GM19238 (cell line): ENCODE measurements around the gene ZNF787.
"Not testable (repeated sequence)": the region's sequence is repeated elsewhere in the genome, so short reads cannot be mapped to it uniquely, and the experiment has no call there.

Source experiments
- DNase-seq: peaks from one replicate; pipeline ENCODE4 v3.0.0; 2011; ENCODE audit warnings: low spot score; ENCODE audit not compliant: insufficient read length

ZNF787 gene

DNA sequence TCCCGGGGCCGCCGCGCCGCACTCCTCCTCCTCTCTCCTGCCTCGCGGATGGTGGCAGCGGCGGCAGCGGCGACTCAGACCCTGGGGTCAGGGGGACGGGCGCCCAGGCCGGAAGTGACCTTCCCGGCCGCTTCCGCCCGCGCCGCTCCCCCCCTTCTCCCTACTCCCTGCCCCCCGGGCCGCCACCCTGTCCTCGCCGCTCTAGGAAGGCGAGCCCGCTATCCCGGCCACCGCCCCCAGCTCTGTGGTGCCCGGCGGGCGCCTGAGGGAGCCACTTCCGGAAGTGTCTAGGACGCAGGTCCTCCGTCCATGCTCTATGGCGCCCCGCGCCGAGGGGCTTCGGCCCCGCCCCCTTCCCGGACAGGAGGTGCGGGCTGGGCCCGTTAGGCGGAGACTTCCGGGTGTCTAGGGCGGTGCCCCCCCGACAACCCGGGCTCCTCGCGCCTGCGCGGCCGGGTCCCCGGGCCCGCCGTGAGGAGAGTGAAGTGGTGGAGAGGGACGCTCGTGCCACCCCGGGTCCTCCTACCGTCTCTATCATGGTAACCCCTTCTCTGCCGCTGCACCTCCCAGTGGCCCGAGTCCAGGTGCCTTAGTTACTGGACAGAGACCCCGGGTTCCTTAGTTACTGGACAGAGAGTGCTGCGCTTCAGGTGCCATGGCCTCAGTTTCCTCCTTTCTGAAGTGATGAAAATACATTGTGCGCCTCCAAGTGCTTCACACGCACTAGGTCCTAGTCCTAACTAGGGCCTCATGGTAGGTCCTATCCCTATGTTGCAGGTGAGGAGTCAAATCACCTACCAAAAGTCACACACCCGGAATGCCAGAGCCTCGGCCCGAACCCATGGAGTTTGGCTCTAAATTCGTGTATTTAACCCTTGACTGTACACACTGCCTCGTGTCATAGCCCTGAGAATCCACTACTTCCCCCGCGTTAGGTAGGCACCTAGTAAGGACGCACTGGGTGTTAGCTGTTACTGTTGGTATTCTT is at the start of gene ZNF787:
Gene ZNF787, minus strand, starts transcription at position 116 of the 988 bp plus-strand sequence. CDS start 18,078 bp downstream, outside the sequence.
- peak; percentile 99 for DNase-seq

DNA sequence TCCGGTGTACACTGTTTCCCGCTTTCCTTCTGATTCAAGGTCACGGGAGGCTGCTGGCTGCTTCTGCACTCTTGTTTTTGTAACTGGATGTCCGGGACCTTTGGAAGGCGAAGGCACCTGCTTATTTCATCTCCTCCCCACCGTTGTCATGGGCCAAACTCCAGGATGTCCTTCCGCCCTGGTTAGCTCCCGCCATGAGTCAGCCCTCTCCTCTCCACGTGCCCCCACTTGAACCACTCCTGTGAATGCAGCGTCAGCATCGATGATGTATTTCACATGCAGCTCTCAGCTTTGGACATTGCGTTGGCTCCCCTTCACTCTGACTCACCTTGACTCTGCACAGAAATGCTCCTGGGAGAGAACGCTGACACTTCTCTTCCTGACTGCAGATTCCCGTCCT is 49.2 kb upstream of the ZNF787 start:
- DNase-seq = no peak

DNA sequence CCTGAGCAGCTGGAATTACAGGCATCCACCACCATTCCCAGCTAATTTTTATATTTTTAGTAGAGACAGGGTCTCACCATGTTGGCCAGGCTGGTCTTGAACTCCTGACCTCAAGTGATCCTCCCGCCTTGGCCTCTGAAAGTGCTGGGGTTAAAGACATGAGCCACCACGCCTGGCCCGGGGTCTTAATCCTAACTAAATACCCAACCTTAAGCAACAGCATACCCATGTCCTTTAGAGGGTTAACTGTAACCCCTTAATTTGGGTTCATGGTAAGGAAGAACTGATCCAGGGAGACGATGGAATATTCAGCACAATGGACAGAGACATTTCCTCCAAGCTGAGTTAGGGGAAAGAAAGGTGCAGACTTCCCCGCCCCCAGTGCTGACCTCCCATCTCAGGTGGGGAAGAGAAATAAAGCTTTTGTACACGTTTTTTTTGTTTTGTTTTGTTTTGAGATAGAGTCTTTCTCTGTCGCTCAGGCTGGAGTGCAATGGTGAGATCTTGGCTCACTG is 46.0 kb upstream of the ZNF787 start:
- DNase-seq = no peak

DNA sequence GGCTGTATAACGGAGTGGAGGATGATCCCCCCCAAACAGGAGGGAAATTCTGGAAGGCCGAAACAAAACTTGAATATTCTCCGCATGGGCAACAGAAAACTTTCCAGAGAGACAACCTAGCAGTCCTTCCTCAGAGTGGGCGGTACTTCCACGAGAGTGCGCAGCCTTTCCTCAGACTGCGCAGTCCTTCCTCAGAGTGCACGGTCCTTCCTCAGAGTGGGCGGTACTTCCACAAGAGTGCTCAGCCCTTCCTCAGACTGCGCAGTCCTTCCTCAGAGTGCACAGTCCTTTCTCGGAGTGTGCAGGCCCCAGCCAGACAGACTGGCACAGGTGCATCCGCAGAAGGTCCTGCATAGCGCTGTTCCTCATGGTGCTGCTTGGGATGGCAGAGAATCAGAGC is 42.0 kb upstream of the ZNF787 start:
- no peak for DNase-seq

DNA sequence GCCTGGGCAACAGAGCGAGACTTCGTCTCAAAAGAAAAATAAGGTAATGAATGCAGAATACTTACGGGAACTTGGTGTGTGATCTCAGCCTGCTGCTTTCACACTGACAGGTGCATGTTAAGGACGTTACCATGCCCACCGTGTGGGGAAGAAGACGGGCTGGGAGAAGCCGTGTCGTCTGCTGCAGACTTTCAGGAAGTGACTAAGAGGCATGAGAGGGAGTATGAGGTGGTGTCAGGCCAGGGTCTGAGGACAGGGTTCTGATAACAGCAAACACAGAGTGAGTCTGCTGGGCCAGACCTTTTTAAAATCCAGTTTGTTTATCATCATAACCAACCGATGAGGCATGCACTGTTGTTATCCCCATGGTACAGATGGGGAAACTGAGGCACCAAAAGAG is 41.2 kb upstream of the ZNF787 start:
- DNase-seq = no peak

DNA sequence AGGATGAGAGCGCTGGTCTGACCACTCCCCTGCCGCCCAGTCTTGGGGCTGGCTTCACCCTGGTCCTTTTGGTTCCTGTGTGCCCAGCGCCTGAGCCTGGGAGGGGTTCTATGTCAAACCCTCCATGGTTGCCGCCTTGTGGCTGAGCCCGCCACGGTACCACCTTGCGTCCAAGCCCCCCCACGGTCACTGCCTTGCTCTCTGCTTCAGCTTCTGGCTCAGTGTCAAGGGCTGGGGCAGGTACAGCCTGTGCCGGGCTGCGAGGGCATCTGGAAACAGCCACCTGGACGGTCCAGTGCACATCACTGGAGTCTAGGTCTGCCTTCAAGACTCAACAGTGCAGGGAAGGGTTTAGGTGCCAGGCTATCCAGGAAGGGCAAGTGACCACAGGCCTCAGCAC is 40.4 kb upstream of the ZNF787 start:
- DNase-seq = no peak

DNA sequence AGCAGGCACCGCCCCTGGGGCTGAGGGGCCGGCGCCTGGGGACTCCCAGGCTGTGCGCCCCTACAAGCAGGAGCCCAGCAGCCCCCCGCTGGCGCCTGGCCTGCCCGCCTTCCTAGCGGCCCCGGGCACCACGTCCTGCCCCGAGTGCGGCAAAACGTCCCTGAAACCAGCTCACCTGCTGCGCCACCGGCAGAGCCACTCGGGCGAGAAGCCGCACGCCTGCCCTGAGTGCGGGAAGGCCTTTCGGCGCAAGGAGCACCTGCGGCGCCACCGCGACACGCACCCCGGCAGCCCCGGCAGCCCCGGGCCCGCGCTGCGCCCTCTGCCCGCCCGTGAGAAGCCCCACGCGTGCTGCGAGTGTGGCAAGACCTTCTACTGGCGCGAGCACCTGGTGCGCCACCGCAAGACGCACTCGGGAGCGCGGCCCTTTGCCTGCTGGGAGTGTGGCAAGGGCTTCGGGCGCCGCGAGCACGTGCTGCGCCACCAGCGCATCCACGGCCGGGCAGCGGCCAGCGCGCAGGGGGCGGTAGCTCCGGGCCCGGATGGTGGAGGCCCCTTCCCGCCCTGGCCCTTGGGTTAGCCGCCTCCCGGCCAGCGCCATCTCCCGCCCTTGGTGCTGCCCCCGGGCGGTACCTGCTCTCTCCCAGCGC is 38.7 kb upstream of the ZNF787 start:
- DNase-seq = no peak

DNA sequence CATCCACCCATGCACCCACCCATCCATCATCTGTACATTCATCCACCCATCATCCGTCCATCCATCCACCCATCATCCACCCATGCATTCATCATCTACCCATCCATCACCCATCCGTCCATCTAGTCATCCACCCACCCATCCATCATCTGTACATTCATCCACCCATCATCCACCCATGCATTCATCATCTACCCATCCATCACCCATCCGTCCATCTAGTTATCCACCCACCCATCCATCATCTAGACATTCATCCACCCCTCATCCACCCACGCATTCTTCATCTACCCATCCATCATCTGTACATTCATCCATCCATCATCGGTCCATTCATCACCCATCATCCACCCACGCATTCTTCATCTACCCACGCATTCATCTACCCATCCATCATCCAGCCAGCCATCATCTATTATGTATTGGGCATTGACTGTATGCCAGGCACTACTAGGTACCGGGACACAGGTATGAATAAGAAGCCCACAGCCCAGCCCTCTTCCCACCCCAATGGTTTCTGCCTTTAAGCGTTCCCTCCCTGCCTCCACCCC is 38.0 kb upstream of the ZNF787 start:
- DNase-seq = no peak

DNA sequence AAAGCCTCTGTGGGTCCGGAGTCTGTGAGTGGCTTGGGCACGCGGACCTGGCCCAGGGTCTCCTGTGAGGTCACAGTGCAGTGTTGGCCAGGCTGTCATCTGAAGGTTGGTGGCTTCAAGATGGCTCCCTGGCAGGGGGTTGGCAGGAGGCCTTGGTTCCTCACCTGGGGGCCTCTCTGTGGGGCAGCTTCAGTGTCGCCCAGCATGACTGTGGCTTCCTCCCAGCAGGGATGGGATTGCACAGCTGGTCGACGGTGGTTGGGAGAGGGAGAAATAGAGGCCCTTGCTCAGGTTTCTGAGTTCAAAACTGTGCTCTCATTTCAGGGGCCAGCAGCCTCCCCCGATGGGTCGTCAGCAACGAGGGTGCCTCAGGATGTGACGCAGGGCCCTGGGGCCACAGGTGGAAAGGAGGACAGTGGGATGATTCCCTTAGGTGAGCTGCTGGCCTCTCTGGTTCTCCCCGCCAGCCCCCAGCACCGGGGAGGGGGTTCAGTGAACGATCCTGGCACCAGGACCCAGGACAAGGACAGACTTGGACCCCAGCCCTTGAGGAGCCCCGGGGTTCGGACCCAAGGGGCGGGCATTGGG is 37.2 kb upstream of the ZNF787 start:
- no peak for DNase-seq

DNA sequence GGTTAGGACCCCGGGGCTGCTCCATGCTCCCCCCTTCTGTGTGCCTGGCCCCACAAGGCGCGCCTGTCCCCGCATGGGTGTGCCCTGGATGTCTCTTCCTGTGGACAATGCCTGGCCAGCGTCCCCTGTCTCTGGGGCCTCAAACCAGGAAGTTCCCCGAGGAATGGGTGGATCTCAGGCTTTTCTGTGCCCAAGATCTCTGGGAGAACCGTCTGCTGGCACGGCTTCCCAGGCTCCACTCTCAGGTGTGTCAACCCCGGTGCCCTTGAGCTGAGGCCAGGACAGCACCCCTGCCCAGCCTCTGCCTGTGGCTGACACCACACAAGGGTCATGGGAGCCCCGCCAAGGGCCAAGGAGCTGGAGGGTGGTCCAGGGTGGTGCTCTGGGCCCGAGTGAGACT is 35.7 kb upstream of the ZNF787 start:
- no peak for DNase-seq

DNA sequence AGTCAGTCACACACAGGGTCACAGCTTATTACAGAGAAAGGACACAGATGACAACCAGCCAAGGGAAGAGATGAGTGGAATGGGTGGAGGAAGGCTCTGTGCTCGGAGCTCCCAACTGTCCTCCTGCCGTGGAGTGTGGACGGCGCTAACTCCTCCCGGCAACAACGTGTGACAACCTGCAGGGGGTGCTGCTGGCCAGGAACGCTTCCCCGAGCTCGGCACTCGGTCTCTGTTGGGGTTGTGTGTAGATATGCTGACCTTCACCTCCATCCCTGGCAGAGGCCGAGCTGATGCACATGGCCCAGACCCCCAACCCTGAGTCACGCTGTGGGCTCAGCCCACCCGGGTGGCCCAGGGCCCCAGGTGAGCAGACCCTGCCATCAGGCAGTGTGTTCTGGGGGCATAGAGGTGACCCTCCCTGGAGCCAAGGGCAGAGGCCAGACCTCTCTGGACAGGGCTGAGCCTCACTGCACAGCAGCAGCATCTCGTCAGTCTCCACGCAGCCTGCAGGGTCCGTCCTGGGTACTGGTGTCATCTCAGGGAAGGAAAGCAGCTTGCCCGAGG is 34.1 kb upstream of the ZNF787 start:
- DNase-seq = no peak

DNA sequence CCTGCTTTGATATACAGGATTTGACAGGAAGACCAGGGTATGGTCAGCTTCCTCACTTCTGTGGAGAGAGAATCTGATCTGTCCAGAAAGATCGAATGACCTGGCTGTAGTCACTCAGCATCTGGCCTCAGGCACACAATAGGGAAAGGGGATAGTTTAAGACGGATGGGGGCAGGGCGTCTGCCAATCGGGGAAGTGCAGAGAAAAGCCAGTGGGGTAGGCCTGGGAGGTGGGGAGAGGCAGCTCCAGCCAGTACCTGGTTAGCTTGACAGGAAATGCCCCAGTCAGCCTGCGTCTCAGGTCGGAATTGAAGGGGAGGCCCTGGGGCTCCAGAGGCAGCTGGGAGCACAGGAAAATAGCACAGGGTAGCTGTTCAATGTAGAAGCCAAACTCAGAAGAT is 32.4 kb upstream of the ZNF787 start:
- no peak for DNase-seq

DNA sequence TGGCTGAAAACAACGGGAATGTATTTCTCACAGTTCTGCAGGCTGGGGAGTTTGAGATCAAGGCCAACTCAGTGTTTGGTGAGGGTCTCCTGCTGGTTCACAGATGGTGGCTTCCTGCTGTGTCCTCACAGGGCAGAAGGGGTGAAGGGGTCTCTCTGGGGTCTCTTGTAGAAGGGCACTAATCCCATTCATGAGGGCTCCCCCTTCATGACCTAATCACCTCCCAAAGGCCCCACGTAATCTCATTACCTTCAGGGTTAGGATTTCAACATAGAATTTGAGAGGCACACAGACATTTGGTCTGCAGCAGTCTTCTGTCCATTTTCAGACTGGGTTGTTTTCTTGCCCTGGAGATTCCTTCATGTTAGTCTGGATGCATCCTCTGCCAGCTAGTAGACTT is 31.5 kb upstream of the ZNF787 start:
- no peak for DNase-seq

DNA sequence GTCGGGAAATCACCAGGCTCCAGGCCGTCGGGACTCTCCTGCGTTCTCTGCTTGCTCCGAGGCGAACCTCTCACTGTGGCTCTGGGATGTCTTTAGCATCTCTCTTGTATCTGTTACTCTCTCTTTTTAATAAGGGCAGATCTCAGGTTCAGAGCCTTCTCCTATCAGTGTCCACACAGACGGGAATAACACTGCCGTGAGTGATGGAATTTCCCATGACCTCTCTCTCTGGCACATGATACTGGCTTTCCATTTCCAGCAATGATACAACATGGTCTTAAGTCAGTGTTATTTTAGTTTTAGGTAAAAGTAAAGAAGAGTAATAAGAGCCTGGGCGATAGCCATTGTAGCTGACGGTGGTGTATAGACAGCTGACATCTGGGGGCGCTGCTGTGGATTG is 29.3 kb upstream of the ZNF787 start:
- DNase-seq = no peak

DNA sequence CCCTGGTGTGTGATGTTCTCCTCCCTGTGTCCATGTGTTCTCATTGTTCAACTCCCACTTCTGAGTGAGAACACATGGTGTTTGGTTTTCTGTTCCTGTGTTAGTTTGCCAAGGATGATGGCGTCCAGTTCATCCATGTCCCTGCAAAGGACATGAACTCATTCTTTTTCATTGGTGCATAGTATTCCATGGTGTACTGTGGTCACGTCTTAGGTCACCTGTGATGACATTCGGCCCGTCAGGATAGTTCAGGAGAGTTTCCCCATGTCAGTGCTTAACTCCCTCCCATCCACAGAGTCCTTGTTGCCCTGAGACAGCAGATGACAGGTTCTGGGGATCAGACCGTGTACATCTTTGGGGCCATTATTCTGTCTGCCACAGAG is 28.6 kb upstream of the ZNF787 start:
- DNase-seq = no peak

DNA sequence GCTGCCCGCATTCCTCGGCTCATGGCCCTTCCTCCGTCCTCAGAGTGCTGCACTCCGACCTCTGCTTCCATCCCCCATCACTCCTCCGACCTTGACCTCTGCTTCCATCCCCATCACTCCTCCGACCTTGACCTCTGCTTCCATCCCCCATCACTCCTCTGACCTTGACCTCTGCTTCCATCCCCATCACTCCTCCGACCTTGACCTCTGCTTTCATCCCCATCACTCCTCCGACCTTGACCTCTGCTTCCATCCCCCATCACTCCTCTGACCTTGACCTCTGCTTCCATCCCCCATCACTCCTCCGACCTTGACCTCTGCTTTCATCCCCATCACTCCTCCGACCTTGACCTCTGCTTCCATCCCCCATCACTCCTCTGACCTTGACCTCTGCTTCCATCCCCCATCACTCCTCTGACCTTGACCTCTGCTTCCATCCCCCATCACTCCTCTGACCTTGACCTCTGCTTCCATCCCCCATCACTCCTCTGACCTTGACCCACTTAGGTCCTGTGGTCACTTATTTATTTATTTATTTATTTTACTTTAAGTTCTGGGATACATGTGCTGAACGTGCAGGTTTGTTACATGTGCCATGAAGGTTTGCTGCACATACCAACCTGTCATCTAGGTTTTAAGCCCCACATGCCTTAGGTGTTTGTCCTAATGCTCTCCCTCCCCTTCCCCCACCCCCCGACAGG is 28.0 kb upstream of the ZNF787 start:
- DNase-seq = not testable (repeated sequence)

DNA sequence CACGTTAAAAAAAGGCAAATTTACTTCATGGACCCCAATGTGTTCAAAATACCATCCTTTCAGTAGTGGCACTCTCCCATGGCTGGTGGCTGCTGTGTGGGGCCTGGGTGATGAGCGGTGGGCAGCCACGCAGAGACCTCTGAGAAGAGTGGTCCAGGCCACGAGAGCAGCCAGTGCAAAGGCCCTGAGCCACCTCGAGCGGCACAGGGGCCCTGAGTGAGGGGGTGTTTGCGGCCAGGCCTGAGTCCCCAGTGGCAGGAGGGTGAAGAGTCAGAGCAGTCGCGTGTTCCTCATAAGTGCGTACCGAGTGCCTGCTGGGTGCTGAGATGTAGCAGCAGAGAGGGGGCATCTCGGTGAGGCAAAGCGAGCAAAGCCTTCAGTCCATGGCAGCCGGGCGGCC is 27.0 kb upstream of the ZNF787 start:
- DNase-seq = no peak

DNA sequence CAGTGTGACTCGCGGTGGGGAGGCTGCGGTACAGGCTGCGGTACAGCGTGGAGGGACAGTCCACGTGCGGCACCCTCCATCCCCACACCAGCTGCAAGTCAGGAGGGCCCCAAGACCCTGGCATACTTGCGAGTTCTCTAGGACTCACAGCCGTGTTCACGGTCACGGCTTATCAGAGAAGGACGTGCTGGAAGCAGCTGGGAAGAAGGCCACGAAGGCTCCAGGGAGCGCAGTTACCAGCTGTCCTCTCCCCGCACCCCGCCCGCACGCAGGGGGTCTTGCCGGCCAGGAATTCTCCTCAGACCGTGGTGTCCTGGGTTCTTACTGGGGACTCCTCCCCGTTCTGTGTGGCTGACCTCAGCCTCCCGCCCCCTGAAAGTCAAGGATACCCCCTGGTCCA is 26.2 kb upstream of the ZNF787 start:
- DNase-seq = no peak

DNA sequence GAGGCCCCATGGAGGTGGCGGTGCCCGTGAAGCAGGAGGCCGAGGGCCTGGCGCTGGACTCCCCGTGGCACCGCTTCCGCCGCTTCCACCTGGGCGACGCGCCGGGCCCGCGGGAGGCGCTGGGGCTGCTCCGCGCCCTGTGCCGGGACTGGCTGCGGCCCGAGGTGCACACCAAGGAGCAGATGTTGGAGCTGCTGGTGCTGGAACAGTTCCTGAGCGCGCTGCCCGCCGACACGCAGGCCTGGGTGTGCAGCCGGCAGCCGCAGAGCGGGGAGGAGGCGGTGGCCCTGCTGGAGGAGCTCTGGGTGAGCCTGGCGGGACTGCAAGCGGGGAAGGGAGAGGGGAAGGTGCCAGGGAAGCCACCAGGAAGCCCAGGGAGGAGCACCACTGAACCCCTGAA is 25.8 kb upstream of the ZNF787 start:
- no peak for DNase-seq

DNA sequence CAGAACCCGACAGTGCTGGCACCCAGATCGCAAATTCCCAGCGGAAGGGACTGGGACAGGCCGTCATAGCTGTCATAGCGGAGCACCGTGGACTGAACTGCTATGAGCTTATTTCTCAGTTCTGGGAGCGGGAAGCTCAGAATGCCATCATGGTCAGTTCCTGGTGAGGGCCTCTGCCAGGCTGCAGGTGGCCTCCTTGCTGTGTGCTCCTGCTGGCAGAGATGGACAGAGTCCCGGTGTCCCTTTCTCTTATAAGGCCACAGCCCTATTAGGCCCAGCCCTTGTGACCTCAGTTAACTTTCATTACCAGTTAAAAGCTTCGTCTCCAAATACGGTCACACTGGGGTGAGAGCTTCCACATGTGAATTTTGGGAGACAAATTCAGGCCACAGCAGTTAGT is 24.6 kb upstream of the ZNF787 start:
- no peak for DNase-seq

DNA sequence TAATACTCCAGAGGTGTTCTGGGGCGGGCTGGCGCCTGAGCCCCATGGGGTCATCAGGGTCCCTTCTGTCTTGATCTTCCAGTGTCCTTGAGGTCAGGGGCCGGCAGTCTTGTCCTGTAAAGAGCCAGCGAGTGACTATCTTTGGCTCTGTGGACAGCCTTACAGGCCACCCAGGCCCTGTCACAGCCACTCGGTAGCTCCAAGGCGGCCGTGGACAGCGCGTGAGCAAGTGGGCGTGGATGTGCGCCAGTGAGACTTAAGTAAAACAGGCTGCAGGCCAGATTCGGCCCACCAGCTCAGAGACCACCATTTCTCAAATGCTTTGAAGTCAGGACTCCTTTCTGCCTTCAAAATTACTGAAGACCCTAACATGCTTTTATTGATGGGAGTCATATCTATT is 23.7 kb upstream of the ZNF787 start:
- no peak for DNase-seq
